Stomach (tissue), 9 donors: Measurements from ENCODE around the gene QPRT. TPM values are rescaled to one million over a fixed set of nuclear protein-coding genes. Genes with fewer than 3 reads are reported as not detected.
"Not testable (repeated sequence)": the region's sequence is repeated elsewhere in the genome, so short reads cannot be mapped to it uniquely, and the experiment has no call there.

Experiments
- DNase-seq, 2 donors: peaks; one replicate each; pipeline versions ENCODE4 v3.0.0 to v3.0.0-alpha.2; 2013 to 2019
- H3K27ac ChIP-seq, 5 donors: fragments of 200-600 bp in 4 of 5; sonication (generic) in 4 of 5; one replicate each; pipeline ENCODE4 v1.5.1; 2013 to 2019; ENCODE audit warnings: mild to moderate bottlenecking in 1 of 5, moderate library complexity in 1 of 5
- H3K27me3 ChIP-seq, 3 donors: fragments of 200-600 bp; sonication (generic); one replicate each; pipeline ENCODE4 v1.5.1; 2017 to 2019; ENCODE audit warnings: mixed run types in 1 of 3
- H3K36me3 ChIP-seq, 4 donors: fragments of 200-600 bp; sonication (generic); 1 replicate in 3 of 4; 2 replicates in 1 of 4; pipeline ENCODE4 v1.5.1; 2016 to 2019
- H3K4me1 ChIP-seq, 4 donors: fragments of 200-600 bp; sonication (generic); one replicate each; pipeline ENCODE4 v1.5.1; 2016 to 2019
- H3K4me3 ChIP-seq, 4 donors: fragments of 200-600 bp; sonication (generic) in 3 of 4; one replicate each; pipeline ENCODE4 v1.5.1; 2016 to 2019; ENCODE audit warnings: mild to moderate bottlenecking in 1 of 4
- H3K9me3 ChIP-seq, 4 donors: fragments of 200-600 bp; sonication (generic); one replicate each; pipeline ENCODE4 v1.5.1; 2016 to 2019
- EP300 ChIP-seq: sonication (generic); formaldehyde crosslinking; IDR thresholded peaks from one replicate; pipeline ENCODE4 v1.6.1; 2017; ENCODE audit warnings: antibody characterized with exemption
- POLR2A ChIP-seq, 4 donors: fragments of 450-650 bp; IDR thresholded peaks; one replicate each; pipeline ENCODE4 v1.6.1; 2016; ENCODE audit warnings: antibody characterized with exemption in 4 of 4, control low read depth in 2 of 4, mild to moderate bottlenecking in 1 of 4, moderate library complexity in 1 of 4
- POLR2AphosphoS5 ChIP-seq, 3 donors: sonication (generic); formaldehyde crosslinking; IDR thresholded peaks; one replicate each; pipeline ENCODE4 v1.6.1; 2016; ENCODE audit warnings: antibody characterized with exemption in 3 of 3
- WGBS, 5 donors: extraction: QIAGEN DNeasy Blood & Tissue Kit in 3 of 5; methylation state at CpG; one replicate each; pipeline versions ENCODE4 v1.1.5 to v1.1.7; 2013 to 2018; 5-methylcytosine and 5-hydroxymethylcytosine counted together
- intact Hi-C: fragments of 100-400 bp; cut with DNase I; formaldehyde crosslinking; loops from one replicate; pipeline ENCODE4 v1.15.1; 2023; ENCODE audit warnings: low total_unique reads
- polyA plus RNA-seq, 3 donors: library from polyadenylated mRNA; stranded (reverse); fragments of 200-250 nt; gene quantifications; one replicate each; pipeline ENCODE4 v1.2.3, GENCODE V29; 2013
- total RNA-seq, 5 donors: library from RNA; depleted of rRNA; stranded (reverse); fragments of >200 nt; gene quantifications; one replicate each; pipeline versions ENCODE4 v1.1.0 to v1.2.3, GENCODE V29; 2014 to 2016
- TF ChIP-seq, protein P1 (sequence below), 7 experiments: fragments of 450-650 bp in 4 of 7; fragments of 200-600 bp in 3 of 7; sonication (generic) in 3 of 7; IDR thresholded peaks; one replicate each; pipeline ENCODE4 v1.5.1; 2016 to 2019; ENCODE audit warnings: antibody characterized with exemption in 7 of 7, control low read depth in 2 of 7, mild to moderate bottlenecking in 1 of 7
- donor health status: healthy with polysubstance abuse.
- donor health status: Bipolar disorder and iron deficiency.
- donor health status: healthy.

QPRT gene
- total and polyA plus RNA-seq, 8 donors, result 2.4 to 114 (median 7.5) TPM; not detected in 1

DNA sequence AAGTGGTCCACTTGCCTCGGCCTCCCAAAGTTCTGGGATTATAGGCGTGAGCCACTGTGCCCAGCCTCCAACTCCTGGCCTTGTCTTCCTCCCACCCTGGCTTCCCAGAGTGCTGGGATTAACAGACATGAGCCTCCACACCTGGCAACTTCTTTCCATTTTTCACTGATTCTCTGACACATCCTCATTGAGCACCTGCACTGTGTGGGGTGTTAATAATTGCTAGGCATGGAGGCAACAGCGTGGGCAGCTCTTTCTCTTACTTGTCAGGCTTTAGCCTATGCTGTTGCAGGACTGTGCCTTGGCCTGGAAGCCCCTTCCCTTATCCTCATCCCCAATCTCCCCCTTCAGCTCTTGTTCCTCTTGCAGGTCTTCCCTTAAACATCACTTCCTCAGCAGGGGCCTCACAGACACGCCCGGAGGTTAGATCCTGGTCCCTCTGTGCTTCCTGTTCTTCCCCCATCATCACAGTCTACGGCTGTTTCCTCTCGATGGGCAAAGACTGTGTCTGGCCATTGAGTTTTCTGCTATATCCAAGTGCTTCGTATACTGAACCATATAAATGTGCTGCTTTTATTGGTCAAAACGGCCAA, 7.9 kb downstream of the QPRT start:
- Histone ChIP-seq H3K9me3 (no peaks in the 10 kb centered on the region), H3K4me3 (no peak overlapping the region), H3K4me1 (no peaks in the 10 kb centered on the region), H3K27me3 (no peaks in the 10 kb centered on the region), H3K36me3 (no peaks in the 10 kb centered on the region), H3K27ac (no peak overlapping the region)
- 70 to 90% (median 81%) methylated on average over 9 of the region's 9 CpGs for WGBS, 5 donors
- intact Hi-C loops, result no loop called here
- DNase-seq, result no peak
- TF ChIP-seq POLR2AphosphoS5 (IDR thresholded peaks at IDR 0.05) (no peak), EP300 (no peak), POLR2A (IDR thresholded peaks at IDR 0.05) (no peak)
- TF ChIP-seq, protein P1, sequence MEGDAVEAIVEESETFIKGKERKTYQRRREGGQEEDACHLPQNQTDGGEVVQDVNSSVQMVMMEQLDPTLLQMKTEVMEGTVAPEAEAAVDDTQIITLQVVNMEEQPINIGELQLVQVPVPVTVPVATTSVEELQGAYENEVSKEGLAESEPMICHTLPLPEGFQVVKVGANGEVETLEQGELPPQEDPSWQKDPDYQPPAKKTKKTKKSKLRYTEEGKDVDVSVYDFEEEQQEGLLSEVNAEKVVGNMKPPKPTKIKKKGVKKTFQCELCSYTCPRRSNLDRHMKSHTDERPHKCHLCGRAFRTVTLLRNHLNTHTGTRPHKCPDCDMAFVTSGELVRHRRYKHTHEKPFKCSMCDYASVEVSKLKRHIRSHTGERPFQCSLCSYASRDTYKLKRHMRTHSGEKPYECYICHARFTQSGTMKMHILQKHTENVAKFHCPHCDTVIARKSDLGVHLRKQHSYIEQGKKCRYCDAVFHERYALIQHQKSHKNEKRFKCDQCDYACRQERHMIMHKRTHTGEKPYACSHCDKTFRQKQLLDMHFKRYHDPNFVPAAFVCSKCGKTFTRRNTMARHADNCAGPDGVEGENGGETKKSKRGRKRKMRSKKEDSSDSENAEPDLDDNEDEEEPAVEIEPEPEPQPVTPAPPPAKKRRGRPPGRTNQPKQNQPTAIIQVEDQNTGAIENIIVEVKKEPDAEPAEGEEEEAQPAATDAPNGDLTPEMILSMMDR (IDR thresholded peaks at IDR 0.05), result no peak

DNA sequence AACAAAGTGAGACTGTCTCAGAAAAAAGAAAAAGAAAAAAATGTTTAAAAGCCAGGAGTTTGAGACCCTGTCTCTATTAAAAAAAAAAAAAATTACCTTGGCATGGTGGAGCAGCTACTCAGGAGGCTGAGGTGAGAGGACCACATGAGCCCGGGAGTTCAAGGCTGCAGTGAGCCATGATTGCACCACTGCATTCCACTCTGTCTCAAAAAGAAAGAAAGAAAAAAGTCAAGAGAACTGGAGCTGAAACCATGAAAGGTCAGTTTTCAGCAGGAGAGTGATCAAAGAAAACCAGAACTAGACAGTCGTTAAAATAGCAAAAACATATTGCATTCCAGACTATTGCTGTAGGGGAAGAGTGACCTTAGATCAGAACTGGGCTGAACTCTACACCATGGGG, 8.8 kb downstream of the QPRT start:
- no peak for DNase-seq
- H3K4me3 ChIP-seq, result no peak overlapping the region
- H3K27ac ChIP-seq, result no peak overlapping the region
- WGBS, 5 donors, result 78 to 90% (median 84%) methylated on average over 2 of the region's 2 CpGs
- H3K9me3 ChIP-seq, result no peaks in the 10 kb centered on the region
- H3K4me1 ChIP-seq, result no peaks in the 10 kb centered on the region
- TF ChIP-seq EP300, result no peak
- TF ChIP-seq POLR2A (IDR thresholded peaks at IDR 0.05), result no peak
- TF ChIP-seq, protein P1 (IDR thresholded peaks at IDR 0.05), result no peak
- H3K27me3 ChIP-seq, result no peaks in the 10 kb centered on the region
- intact Hi-C loops, result no loop called here
- H3K36me3 ChIP-seq, result no peaks in the 10 kb centered on the region

- Histone ChIP-seq H3K36me3 (no peaks in the 10 kb centered on the region), H3K27me3 (no peaks in the 10 kb centered on the region), H3K4me3 (no peak overlapping the region), H3K4me1 (no peaks in the 10 kb centered on the region), H3K27ac (no peak overlapping the region), H3K9me3 (no peaks in the 10 kb centered on the region)
- WGBS, 5 donors, result 89 to 96% (median 91%) methylated on average over 5 of the region's 5 CpGs
- no peak for TF ChIP-seq POLR2A (IDR thresholded peaks at IDR 0.05)
- TF ChIP-seq, protein P1 (IDR thresholded peaks at IDR 0.05), result no peak
- no peak for TF ChIP-seq EP300
- TF ChIP-seq POLR2AphosphoS5 (IDR thresholded peaks at IDR 0.05), result no peak
- intact Hi-C loops, result no loop called here
- DNase-seq, result no peak
Observed at GRCh38 chr16:29688172-29688571, 9.2 kb downstream of the QPRT start.

GRCh38 chr16:29689490-29690351, 10.7 kb downstream of the QPRT start:
- WGBS, 5 donors, result 83 to 91% (median 84%) methylated on average over 23 of the region's 23 CpGs
- H3K4me1 ChIP-seq, H3K27me3 ChIP-seq, H3K27ac ChIP-seq, H3K4me3 ChIP-seq, H3K9me3 ChIP-seq, intact Hi-C loops, DNase-seq, H3K36me3 ChIP-seq: not testable (repeated sequence)

- H3K27ac ChIP-seq, H3K27me3 ChIP-seq, H3K36me3 ChIP-seq, intact Hi-C loops, H3K4me1 ChIP-seq, H3K9me3 ChIP-seq, H3K4me3 ChIP-seq, DNase-seq: not testable (repeated sequence)
- 96 to 97% (median 97%) methylated on average over 26 of the region's 26 CpGs for WGBS, 5 donors
Observed at GRCh38 chr16:29692606-29693005, 13.6 kb downstream of the QPRT start.
